HL-60 (cell line): ENCODE results near the gene NUDT17.

Source experiments
- GABPA ChIP-seq: IDR thresholded peaks from 2 replicates; pipeline ENCODE4 v1.6.1; 2012; ENCODE audit warnings: low read depth
- POLR2AphosphoS5 ChIP-seq: IDR thresholded peaks from 2 replicates; pipeline ENCODE4 v1.6.1; 2012; ENCODE audit warnings: low read depth
- SPI1 ChIP-seq: IDR thresholded peaks from 2 replicates; pipeline ENCODE4 v1.6.1; 2012; ENCODE audit warnings: low read depth, mild to moderate bottlenecking, borderline replicate concordance
- TF ChIP-seq, protein P1 (sequence below): IDR thresholded peaks from one replicate; pipeline ENCODE4 v1.5.1; 2011; ENCODE audit warnings: low read length, control low read depth, inconsistent platforms; ENCODE audit not compliant: insufficient read depth
- TF ChIP-seq, protein P2 (sequence below): IDR thresholded peaks from 2 replicates; pipeline ENCODE4 v1.6.1; 2012; ENCODE audit warnings: low read depth; ENCODE audit not compliant: insufficient replicate concordance

DNA sequence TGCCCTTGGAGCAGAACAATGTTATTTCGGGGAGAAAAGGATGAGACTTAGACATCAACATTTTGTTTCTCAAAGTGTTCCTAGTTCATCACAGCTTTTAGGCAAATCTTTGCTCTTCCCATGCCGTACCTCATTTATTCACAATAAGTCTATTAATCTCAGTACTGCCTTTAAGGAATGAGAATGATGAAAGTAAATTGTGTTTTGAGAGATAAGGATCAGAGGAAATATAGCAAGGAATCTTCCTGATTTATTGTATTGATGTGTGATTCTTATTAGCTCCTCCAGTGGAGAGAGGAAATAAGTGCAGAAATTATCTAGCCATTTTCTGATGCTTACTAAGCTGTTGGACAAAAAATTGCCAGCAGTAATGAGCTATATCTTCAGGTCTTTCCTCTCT is 19.4 kb upstream of the NUDT17 start:
- TF ChIP-seq, protein P1, sequence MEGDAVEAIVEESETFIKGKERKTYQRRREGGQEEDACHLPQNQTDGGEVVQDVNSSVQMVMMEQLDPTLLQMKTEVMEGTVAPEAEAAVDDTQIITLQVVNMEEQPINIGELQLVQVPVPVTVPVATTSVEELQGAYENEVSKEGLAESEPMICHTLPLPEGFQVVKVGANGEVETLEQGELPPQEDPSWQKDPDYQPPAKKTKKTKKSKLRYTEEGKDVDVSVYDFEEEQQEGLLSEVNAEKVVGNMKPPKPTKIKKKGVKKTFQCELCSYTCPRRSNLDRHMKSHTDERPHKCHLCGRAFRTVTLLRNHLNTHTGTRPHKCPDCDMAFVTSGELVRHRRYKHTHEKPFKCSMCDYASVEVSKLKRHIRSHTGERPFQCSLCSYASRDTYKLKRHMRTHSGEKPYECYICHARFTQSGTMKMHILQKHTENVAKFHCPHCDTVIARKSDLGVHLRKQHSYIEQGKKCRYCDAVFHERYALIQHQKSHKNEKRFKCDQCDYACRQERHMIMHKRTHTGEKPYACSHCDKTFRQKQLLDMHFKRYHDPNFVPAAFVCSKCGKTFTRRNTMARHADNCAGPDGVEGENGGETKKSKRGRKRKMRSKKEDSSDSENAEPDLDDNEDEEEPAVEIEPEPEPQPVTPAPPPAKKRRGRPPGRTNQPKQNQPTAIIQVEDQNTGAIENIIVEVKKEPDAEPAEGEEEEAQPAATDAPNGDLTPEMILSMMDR: no peak
- TF ChIP-seq POLR2AphosphoS5: no peak
- TF ChIP-seq, protein P2, sequence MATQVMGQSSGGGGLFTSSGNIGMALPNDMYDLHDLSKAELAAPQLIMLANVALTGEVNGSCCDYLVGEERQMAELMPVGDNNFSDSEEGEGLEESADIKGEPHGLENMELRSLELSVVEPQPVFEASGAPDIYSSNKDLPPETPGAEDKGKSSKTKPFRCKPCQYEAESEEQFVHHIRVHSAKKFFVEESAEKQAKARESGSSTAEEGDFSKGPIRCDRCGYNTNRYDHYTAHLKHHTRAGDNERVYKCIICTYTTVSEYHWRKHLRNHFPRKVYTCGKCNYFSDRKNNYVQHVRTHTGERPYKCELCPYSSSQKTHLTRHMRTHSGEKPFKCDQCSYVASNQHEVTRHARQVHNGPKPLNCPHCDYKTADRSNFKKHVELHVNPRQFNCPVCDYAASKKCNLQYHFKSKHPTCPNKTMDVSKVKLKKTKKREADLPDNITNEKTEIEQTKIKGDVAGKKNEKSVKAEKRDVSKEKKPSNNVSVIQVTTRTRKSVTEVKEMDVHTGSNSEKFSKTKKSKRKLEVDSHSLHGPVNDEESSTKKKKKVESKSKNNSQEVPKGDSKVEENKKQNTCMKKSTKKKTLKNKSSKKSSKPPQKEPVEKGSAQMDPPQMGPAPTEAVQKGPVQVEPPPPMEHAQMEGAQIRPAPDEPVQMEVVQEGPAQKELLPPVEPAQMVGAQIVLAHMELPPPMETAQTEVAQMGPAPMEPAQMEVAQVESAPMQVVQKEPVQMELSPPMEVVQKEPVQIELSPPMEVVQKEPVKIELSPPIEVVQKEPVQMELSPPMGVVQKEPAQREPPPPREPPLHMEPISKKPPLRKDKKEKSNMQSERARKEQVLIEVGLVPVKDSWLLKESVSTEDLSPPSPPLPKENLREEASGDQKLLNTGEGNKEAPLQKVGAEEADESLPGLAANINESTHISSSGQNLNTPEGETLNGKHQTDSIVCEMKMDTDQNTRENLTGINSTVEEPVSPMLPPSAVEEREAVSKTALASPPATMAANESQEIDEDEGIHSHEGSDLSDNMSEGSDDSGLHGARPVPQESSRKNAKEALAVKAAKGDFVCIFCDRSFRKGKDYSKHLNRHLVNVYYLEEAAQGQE: no peak
- no peak for TF ChIP-seq GABPA
- no peak for TF ChIP-seq SPI1
